ENCODE results near the gene SERTM1.

SERTM1 gene

DNA sequence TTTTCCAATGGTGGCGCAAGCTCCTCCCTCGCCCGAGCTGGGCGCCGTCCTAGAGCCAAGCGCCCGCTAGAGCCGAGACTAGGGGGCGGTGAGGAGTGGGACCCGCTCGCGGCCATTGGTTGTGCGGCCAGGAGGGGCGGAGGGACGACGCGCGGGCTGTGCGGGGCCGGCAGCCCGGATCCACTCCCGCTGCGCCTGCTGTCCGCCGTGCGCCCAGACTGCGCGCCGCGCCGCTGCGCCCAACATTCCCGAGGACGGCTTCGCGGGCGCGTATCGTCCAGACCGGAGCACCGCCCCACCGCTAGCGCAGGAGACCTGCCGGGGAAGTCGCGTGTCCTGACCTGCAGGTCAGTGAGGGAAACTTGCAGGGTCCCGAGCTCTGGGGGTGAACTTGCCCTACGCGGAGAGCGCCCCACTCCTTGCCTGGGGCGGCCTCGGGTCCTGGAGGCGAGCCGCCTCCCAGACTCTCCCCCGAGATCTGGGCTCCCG is at the start of gene SERTM1:
Gene SERTM1 (plus strand): TSS at position 183 of the 489 bp plus-strand sequence. CDS start 21,059 bp downstream, outside the sequence.
- no peak for DNase-seq

DNA sequence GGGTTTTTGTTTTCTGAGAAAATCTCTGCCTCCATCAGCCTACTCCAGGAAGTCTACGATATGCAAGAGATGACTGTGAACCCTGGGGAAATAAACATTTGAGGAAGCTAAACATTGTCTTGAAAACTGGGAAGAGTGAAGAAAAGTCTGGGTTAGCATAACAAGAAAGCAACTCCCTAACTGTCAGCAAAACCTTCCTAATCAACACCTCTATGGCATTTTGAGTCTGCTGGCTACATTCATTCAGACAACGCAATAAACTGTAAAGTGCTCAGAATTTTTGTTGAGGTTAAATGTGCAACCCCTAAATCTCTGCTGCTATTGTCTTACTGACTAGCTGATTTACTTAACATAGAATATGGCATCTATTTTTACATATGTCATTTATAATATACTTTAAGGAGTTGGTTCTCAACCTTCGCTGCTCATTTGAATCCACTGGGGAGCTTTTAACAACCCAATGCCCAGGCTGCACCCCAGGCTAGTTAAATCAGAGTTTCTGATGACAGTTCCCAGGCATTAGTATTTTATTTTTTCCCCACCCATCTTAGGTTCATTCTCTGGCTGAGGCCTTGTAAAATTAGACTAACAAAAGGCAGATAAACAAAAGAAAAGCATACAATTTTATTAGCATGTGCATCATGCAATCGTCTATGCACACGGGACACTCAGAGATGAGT is 45.3 kb upstream of the SERTM1 start:
- DNase-seq: no peak

DNA sequence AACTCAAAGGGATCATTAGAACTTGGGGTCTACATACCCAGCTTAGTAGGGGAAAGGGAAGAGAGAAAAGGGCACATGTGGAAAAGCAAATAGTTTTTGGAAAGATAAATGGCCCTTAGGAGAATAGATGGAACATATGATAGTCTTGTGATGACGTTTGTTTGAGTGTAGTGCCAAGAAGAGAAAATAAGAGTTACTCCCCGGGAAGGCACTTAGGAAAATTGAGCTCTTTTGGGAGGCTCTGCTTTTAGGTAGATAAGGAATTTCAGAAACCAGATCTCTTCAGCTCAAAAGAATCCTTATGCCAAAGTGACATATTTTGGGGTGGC is 44.8 kb upstream of the SERTM1 start:
- no peak for DNase-seq

DNA sequence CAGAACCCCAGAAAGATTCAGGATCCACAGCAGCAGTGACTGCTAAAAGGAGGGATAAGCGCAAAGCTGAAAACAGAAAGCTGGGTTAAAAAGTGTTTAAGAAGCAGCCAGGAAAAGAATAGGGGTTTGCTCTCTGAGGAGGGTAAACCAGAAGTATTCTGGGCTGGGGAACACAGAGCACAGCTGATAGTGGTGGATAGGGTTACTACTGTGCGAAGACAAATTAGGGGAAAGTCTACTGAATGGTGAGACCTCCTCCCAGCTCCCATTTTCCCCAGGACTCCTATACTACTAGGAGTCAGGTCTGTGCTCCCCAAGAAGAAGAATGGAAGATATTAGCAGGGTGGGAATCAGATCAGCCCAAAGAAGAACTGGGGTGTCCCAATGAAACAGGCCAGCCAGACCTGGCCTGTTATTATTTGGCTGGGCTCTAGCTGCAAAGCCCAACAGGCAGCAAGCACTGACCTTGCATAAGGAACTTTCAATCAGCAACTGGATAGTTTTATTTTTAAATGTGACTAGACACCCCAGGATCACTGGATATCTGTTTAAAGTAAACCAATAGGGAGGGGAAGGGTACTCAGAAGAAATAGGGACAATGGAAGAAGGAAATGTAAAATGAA is 43.5 kb upstream of the SERTM1 start:
- DNase-seq: no peak

DNA sequence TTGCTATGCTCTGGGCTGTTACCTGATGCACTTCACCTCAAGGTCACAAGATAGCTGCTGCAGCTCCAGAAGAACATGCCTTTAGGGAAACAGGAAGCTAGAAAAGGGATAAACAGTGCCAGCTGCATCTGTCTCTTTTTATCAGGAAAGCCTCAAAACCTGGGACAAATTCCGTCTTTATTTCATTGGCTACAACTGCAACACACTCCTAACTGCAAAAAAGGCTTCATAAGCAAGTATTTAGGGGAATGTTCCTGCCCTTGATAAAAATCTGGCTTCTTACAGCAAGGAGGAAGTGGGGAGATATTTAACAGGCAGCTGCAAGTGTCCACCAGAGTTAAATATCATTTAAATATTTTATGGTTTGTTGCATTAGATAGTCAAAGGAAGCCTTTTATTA is 34.2 kb upstream of the SERTM1 start:
- DNase-seq: no peak

DNA sequence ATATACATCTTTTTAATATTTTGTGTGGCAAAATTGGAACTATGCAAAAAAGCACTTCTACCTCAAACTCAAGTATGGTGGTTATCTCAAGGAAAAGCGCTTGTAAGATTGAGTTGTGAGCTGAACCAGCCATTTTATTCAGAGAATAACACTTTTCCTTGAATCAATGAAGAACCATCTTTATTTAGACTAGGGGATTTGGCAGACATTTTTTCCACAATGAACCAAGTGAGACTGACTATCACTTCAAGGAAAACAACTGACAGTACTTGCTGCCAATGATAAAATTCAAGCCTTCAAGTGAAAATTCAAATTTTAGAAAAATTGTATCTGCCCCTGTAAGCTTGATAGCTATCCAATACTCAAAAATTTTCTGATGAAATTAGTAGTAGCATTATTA is 23.2 kb upstream of the SERTM1 start:
- no peak for DNase-seq

DNA sequence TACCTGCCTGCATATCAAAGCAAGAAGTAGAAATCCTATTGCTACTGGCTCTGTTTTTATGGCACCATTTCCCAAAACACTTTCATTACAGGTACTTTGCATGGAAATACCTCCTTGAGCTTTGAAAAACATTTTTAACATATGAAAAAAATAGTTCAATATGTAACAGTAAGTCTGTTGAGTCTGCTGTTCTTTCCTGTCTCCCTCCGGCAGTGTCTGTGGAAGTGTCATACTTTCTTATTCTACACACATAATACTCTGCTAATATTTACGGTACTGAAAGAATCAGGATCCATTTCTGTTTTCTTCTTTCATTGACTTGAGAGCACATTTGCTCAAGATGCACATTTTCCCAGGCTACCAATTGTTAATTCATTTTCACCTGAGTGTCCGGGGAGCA is 8.2 kb upstream of the SERTM1 start:
- no peak for DNase-seq

DNA sequence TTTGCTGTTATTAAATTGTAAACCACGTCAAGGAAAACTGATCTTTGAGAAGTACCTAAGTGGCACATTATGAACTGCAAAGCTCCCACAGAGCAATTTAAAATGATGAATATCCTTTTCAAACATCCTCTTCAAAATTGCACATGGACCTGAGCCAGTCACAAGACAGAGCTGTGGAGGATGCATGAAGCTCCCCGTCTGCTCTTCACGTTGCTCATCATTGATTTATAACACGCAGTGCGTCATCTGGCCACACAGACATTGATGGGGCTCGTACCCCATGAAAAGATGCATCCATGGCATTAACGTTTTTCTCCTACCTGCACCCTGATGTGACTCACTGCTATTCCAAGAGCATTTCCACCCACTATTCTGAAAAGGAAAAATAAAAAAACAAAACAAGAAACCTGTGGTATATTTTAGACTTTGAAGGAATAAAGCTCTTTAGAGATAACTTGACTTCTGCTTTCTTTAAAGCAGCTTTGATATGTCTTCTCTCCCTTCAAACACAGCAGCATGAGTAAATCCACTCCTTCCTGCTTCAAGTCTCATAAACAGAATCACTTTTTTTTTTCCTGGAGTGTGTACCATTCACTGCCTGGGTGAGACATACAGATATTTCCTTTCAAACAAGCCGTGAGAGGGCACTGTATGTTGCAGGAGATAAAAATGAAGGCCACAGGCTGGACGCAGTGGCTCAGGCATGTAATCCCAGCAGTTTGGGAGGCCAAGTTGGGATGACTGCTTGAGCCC is 7.2 kb upstream of the SERTM1 start:
- no peak for DNase-seq

DNA sequence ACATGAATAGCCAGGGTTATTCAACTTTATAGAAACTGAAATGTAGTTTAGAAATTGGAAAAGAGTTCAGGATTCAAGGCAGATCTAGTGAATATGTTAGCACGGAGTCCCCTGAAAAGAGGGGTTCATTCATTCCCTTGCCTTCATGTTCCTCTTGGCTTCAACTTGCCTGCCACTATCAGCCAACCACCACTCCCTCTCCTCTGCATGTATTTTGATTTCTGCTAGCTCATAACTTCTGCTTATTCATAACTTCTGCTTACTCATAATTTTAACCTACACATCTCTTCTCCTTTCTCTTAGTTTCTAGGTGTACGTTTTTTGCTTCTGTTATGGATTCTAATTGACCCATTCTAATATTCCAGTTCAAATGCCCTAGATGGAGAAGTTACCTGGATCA is 5.5 kb upstream of the SERTM1 start:
- DNase-seq: no peak

DNA sequence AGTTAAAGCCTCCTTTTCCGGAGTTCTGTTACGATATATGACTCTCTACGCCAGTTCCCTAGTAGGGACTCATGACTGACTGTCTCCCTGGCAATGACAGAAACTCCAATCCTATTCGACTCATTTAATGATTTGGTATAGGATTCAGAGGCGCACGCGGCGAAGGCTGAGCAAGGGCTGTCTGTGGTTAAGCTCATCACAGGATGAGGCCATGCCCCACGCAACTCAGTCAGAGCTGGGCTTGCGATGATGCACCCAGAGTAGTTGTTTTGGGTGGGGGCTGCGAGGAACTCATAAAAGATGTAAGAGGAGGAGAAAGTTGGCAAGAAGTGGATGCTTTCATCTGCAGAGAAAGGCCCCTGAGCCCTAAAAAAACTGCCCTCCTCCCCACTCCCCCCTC is 468 bp upstream of the SERTM1 start:
- no peak for DNase-seq

DNA sequence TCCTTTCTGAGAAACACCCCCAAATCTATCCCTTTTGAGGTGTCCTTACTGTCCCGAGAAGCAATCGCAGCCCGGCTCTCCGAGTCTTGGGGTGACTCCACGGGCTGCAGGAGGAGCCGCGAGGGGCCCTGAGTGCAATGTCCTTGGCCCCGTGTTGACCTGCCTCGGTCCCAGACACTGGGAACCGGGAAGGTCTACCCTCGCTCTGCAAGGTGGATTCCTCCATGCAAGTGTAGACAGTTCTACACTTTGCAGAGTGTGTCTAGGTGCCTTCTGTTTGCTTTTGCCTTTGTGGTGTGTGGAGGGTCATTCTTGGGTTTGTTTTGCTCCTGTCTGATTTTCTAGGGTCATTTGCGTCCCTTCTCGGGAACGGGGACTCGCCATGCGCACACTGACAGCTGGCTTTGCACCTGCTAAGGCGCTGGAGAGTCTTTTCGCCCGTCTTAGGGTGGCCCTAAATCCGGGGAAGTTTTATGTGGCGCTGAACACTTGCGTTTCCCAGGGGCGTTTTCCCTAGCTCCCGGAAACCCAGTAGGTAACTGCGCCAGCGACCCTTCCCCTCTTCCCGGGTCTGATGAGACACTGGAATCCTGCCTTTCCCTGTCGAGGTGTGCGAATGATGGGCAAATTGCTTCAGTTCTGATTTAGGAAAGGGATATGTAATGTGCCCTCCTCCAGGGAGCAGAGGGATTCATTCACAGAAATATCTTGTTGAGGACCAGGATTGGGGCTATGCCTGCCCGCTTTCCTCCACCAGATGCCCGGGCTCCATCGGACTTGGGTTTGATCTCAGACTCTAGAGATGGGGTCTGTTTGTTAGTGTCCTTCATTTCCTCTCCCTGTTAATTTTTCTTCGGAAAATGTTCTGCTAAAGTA is 755 bp downstream of the SERTM1 start:
- no peak for DNase-seq

DNA sequence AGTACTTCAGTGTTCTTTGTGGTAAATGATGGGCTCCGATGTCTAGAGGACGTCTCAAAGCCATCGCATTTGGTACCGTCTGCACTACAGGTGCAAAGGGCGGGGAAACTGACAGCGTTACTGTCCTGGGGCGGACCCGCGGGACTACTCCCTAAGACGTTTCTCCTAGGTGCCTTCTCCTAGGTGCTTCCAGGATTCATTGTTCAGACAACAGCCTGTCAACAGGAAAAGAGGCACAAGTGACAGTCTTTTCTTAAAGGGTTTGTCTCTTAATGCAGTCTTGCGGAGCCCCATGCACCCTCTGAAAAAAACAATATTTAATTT is 1.4 kb downstream of the SERTM1 start:
- no peak for DNase-seq

DNA sequence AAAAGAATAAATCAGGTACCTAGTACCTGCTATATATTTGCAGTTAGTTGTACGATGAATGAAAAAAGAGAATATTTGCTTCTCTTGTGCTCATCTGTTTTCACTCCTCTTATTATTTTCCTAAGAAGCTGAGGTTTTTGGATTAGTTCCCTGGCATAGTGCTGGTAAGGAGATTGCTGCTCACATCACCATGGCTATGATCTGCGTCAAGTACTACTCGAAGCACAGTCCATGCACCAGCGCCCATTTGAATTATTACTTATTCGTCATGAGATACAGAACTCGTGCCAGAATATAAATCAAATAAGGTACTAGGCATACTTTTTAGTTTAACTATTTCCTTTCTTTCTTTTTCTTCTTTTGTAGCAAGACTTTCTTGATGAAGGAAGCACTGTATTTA is 7.1 kb downstream of the SERTM1 start:
- no peak for DNase-seq

DNA sequence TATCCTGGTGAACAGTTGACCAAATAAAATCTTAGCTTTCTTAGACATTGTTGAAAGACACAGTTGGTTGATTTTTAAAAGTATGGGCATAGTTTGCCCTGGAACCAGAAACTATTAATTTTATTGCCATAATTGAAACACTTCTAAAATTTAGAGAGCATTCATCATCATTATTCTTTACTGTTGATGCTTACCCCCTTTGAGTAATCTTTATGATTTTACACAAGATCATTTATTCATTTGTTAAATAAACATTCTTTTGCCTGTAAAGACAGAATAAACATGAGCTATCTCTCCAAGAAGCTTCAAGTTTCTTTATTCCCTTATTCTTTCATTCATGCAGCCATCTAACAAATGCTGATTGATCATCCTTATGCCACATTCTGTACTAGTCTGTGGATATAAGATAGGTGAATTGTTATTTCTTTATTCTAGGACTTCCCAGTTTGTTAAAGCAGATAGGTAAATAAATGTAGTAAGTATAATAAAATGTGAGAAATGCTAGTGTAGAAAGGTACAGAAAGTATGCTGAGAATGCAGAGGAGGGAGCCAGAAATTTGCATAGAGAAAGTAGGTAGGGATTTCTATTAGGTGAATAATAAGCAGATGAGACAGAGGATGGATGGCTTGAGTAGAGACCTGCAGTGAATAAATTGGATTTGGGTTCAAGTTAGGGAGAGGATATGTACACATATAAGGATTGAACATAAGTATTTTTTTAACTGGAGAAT is 8.2 kb downstream of the SERTM1 start:
- no peak for DNase-seq

DNA sequence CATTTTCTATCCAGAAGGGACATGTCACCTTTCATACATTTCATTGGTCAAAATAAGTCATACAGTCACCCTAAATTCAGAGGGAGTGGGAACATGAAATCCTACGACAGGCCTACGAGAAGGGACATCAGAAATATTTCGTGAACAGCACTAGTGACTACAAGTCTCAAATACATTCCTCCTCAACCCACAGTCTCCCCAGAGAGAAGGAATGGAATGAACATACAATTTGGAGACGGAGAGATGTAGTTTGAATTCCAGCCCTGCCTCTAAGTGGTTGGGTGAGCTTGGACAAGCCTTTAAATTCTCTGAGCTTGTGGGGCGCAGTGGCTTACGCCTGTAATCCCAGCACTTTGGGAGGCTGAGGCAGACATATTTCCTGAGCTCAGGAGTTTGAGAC is 9.9 kb downstream of the SERTM1 start:
- no peak for DNase-seq

DNA sequence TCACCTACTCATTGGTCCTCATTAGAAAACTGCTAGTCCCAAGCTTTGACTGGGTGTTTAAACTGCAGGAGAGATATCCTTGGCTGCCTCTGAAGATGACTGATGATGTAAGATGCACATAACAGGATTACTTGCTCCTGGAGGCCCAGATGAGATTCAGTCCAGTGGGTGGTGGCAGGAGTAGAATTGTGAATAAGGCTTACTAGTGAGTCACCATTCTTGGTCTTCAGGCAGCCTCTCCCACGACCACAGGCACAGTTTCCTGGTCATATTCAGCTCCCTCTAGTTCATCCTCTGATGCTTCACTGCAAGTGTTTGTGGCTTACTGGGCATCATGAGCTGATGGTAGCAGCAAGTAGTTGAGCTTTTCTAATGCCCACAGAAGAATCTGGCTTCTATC is 12.1 kb downstream of the SERTM1 start:
- no peak for DNase-seq

DNA sequence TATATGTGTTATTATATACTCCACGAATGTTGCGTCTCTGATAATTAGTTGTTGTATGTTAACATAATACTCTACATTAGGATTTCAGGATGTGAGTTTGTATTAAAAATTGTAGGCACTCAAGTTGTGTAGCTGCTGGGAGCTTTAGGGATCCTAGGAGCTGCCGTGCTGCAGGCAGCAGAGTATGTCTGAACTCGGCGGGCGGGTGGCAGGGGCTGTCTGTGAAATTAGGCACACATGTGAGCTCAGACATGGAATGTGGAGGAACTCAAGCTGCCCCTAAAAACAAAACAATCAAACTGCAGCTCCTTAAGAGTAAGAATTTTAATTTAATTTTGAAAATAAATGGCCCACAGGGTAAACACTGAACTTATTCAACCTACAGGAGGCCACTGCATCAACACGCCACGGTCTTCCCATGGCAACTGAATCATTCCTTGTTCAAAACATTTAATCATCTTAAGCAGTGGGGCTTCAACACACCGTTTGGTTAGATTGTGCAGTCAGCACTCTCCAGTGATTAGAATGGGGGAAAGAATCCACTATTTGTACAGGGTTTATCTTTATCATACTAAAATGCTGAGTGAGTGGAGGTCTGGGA is 22.7 kb downstream of the SERTM1 start:
- DNase-seq: no peak

DNA sequence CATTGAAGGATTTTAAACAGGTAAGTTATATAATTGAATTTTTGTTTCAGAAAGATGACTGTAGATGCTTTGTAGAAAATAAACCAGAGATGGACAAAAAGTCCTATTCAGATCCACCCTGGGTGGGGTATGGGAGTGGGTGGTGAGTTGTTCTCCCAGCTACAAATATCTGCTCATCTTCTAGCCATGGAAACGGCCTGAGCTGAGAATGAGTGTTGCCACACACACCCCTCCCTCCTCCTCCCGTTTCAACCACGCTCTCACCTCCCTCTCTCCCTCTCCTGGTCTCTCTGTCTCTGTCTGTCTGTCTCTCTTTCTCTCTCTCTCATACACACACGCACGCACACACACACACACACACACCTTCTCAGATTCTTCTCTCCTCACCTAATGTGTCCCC is 26.4 kb downstream of the SERTM1 start:
- no peak for DNase-seq

DNA sequence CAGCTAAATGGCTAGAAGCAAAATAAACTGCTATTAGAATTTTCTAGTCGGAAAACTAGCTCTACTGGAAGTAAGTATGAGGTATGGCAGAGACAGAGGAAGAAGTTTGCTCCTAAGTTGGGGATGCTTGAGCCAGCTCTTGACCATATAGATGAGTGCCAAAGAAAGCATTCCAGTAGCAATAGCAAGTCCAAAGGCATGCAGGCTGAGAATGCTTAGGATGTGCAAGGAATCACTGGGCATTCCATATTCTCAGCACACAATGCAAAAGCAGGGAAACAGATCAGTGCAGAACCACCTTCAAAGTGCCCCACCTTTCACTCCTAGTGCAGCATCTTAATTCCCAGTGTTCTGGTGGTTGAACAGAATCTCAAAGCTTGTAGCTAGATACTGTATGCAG is 32.9 kb downstream of the SERTM1 start:
- DNase-seq: no peak

DNA sequence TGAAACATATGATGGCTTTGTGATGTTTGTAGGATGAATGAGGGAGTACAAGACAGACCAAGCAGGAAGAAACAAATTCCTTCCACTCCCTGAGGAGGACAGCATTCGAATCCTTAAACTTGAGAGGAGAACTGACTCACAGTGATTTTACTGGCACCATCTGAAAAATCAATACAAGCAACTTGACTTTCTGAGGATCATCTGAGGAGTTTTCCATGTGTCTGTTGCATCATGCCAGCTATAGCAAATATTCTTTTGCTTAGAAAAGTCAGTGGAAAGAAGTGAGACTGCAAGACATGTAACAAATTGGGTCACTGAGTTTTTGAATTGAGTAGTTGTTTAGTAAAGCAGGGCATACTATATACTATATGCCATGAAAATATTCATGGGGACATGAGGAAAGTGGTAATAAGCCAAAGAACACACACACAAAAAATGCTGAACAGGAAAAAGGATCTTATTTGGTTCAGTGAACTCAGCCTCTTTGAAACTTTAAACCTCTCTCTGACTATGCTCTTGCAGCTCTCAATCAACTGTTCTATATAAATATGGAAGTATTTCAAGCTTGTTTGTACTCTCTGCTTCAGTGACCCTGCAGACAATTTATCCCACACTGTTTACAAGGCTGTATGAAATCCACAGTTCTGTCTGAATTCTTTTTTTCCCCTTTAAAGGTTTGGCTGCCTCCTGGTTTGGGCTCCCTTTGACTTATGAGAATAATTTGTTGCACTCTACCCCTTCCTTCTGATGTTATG is 35.5 kb downstream of the SERTM1 start:
- no peak for DNase-seq

DNA sequence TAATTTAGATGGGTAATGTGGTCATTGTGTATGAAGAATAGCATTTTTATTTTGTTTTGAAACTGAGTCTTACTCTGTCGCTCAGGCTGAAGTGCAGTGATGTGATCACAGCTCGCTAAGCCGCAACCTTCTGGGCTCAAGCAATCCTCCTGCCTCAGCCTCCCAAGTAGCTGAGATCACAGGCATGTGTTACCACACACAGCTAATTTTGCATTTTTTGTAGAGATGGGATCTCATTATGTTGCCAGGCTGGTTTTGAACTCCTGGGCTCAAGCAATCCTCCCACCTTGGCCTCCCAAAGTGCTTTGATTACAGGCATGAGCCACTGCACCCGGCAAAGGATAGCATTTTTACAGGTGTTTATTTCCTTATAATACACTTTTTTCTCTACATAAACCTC is 36.6 kb downstream of the SERTM1 start:
- no peak for DNase-seq

DNA sequence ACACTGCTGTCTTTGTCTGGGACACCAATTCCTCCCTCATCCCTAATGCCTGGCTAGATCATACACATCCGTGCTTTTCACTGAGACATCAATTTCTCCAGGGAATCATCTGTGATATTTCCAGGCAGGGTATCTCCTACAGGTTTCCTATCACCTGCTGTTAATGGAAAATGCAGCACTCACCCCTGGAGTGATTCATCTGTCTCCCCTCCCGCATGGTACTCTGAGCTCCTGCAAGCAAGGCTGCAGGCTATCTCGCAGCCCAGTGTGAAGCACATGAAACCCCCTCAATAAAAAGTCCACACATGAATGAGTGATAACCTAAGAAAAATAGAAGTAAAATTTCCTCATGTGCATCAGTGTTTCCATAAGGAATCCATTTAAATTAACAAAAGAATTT is 38.5 kb downstream of the SERTM1 start:
- no peak for DNase-seq

Data from activated CD4-positive, alpha-beta T cell treated with anti-CD3 and anti-CD28 coated beads for 4 hours (primary cell).